Esophagus squamous epithelium (tissue), 4 donors: ENCODE data around the gene RIC8A.
"Not testable (repeated sequence)": the region's sequence is repeated elsewhere in the genome, so short reads cannot be mapped to it uniquely, and the experiment has no call there.

Source experiments
- POLR2A ChIP-seq, 4 donors: fragments of 450-650 bp; IDR thresholded peaks; one replicate each; pipeline ENCODE4 v1.6.1; 2017; ENCODE audit warnings: antibody characterized with exemption in 4 of 4, mild to moderate bottlenecking in 4 of 4, moderate library complexity in 3 of 4
- TF ChIP-seq, protein P1 (sequence below), 6 experiments: fragments of 450-650 bp in 4 of 6; fragments of 200-600 bp in 2 of 6; sonication (generic) in 2 of 6; IDR thresholded peaks; one replicate each; pipeline ENCODE4 v1.5.1; 2016 to 2019; ENCODE audit warnings: antibody characterized with exemption in 6 of 6, mild to moderate bottlenecking in 4 of 6, moderate library complexity in 4 of 6

DNA sequence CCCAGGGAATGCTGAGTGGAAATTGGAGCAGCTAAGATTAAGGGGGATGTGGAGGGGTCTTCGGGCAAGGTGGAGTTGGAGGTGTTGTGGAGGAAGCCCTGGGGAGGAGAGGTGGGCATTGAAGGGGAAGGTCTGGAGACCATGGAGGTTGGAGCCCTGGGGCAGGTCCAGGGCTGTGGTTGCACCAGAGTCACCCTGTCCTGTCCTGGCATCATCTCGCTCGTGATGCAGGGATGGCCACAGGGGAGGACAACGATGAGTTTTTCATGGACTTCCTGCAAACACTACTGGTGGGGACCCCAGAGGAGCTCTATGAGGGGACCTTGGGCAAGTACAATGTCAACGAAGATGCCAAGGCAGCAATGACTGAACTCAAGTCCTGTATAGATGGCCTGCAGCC is 14.0 kb upstream of the RIC8A start:
- TF ChIP-seq, protein P1, sequence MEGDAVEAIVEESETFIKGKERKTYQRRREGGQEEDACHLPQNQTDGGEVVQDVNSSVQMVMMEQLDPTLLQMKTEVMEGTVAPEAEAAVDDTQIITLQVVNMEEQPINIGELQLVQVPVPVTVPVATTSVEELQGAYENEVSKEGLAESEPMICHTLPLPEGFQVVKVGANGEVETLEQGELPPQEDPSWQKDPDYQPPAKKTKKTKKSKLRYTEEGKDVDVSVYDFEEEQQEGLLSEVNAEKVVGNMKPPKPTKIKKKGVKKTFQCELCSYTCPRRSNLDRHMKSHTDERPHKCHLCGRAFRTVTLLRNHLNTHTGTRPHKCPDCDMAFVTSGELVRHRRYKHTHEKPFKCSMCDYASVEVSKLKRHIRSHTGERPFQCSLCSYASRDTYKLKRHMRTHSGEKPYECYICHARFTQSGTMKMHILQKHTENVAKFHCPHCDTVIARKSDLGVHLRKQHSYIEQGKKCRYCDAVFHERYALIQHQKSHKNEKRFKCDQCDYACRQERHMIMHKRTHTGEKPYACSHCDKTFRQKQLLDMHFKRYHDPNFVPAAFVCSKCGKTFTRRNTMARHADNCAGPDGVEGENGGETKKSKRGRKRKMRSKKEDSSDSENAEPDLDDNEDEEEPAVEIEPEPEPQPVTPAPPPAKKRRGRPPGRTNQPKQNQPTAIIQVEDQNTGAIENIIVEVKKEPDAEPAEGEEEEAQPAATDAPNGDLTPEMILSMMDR (IDR thresholded peaks at IDR 0.05), result not testable (repeated sequence)
- not testable (repeated sequence) for TF ChIP-seq POLR2A (IDR thresholded peaks at IDR 0.05)
